ENCODE data around the gene ZNF358. TPM values are rescaled to one million over a fixed set of nuclear protein-coding genes. Genes with fewer than 3 reads are reported as not detected.
A peak's percentile ranks its signal among the peaks of the same experiment; 100 is the strongest.

Gene ZNF358
- total RNA-seq, 2 experiments from 2014 or later: 3.7 to 3.9 TPM

GRCh38 chr19:7500811-7501450, 15.0 kb upstream of the ZNF358 start:
- H3K4me1 Mint-ChIP-seq (ENCODE audit: low read depth): peaks cover 11% of the 10 kb centered on the region
- intact Hi-C loops (cut with micrococcal nuclease): no loop called here
- peak; percentile 67 for DNase-seq
- peaks cover 38% of the 10 kb centered on the region for H3K27me3 Mint-ChIP-seq (ENCODE audit: low read depth)
- H3K36me3 Mint-ChIP-seq (ENCODE audit: low read depth): no peaks in the 10 kb centered on the region
- no peak overlapping the region for H3K27ac Mint-ChIP-seq
- H3K9me3 Mint-ChIP-seq: no peaks in the 10 kb centered on the region
- CTCF ChIA-PET: no interaction called here
- peak overlapping the region; percentile 12 for H3K4me3 Mint-ChIP-seq

- Mint-ChIP-seq H3K9me3 (no peaks in the 10 kb centered on the region), H3K4me3 (no peak overlapping the region), H3K36me3 (ENCODE audit: low read depth) (no peaks in the 10 kb centered on the region), H3K4me1 (ENCODE audit: low read depth) (peaks cover 16% of the 10 kb centered on the region), H3K27me3 (ENCODE audit: low read depth) (peaks cover 40% of the 10 kb centered on the region), H3K27ac (no peak overlapping the region)
- intact Hi-C loops (cut with micrococcal nuclease): no loop called here
- no peak for DNase-seq
- CTCF ChIA-PET: no interaction called here
Measured at GRCh38 chr19:7502552-7502951, 13.4 kb upstream of the ZNF358 start.

- Mint-ChIP-seq H3K4me3 (no peak overlapping the region), H3K27ac (no peak overlapping the region), H3K4me1 (ENCODE audit: low read depth) (peaks cover 16% of the 10 kb centered on the region), H3K27me3 (ENCODE audit: low read depth) (peaks cover 32% of the 10 kb centered on the region), H3K9me3 (no peaks in the 10 kb centered on the region), H3K36me3 (ENCODE audit: low read depth) (no peaks in the 10 kb centered on the region)
- DNase-seq: no peak
- intact Hi-C loops (cut with micrococcal nuclease): no loop called here
- CTCF ChIA-PET: interaction anchor here (0.6 to 0.7 kb wide), 2 partner anchors 202 to 1247 kb away, joined by 3 read pairs; no protein-coding TSS in a partner anchor
Measured at GRCh38 chr19:7504684-7505083, 11.2 kb upstream of the ZNF358 start.

- H3K27me3 Mint-ChIP-seq (ENCODE audit: low read depth): peaks cover 29% of the 10 kb centered on the region
- CTCF ChIA-PET: interaction anchor here (0.7 kb wide), 1 partner anchor 1247 kb away, joined by 3 read pairs; no protein-coding TSS in a partner anchor
Measured at GRCh38 chr19:7505288-7505681, 10.6 kb upstream of the ZNF358 start.

GRCh38 chr19:7505682-7506384, 10.1 kb upstream of the ZNF358 start:
- Mint-ChIP-seq H3K9me3 (no peaks in the 10 kb centered on the region), H3K27me3 (ENCODE audit: low read depth) (peaks cover 29% of the 10 kb centered on the region), H3K4me3 (no peak overlapping the region), H3K27ac (no peak overlapping the region), H3K4me1 (ENCODE audit: low read depth) (peaks cover 16% of the 10 kb centered on the region), H3K36me3 (ENCODE audit: low read depth) (no peaks in the 10 kb centered on the region)
- DNase-seq: peak; percentile 32
- intact Hi-C loops (cut with micrococcal nuclease): no loop called here
- CTCF ChIA-PET: interaction anchor here (0.7 kb wide), 1 partner anchor 350 kb away, joined by 3 read pairs; no protein-coding TSS in a partner anchor

More at GRCh38 chr19:7505288-7505681, 10.6 kb upstream of the ZNF358 start:
- Mint-ChIP-seq H3K9me3 (no peaks in the 10 kb centered on the region), H3K36me3 (ENCODE audit: low read depth) (no peaks in the 10 kb centered on the region), H3K4me1 (ENCODE audit: low read depth) (peaks cover 16% of the 10 kb centered on the region), H3K27ac (no peak overlapping the region), H3K4me3 (no peak overlapping the region)
- DNase-seq: no peak
- intact Hi-C loops (cut with micrococcal nuclease): no loop called here

- Mint-ChIP-seq H3K27ac (no peak overlapping the region), H3K36me3 (ENCODE audit: low read depth) (no peaks in the 10 kb centered on the region), H3K4me3 (no peak overlapping the region), H3K4me1 (ENCODE audit: low read depth) (peaks cover 14% of the 10 kb centered on the region), H3K9me3 (no peaks in the 10 kb centered on the region), H3K27me3 (ENCODE audit: low read depth) (peaks cover 24% of the 10 kb centered on the region)
- CTCF ChIA-PET: interaction anchor here (0.7 kb wide), 1 partner anchor 351 kb away, joined by 3 read pairs; no protein-coding TSS in a partner anchor
- peak; percentile 56 for DNase-seq
- intact Hi-C loops (cut with micrococcal nuclease): no loop called here
Measured at GRCh38 chr19:7506385-7507328, 9.2 kb upstream of the ZNF358 start.

- intact Hi-C loops (cut with micrococcal nuclease): no loop called here
- Mint-ChIP-seq H3K9me3 (no peaks in the 10 kb centered on the region), H3K27me3 (ENCODE audit: low read depth) (peaks cover 18% of the 10 kb centered on the region), H3K4me3 (no peak overlapping the region), H3K27ac (no peak overlapping the region), H3K36me3 (ENCODE audit: low read depth) (no peaks in the 10 kb centered on the region), H3K4me1 (ENCODE audit: low read depth) (peaks cover 14% of the 10 kb centered on the region)
- CTCF ChIA-PET: no interaction called here
- no peak for DNase-seq
Measured at GRCh38 chr19:7507884-7508283, 8.0 kb upstream of the ZNF358 start.

GRCh38 chr19:7509625-7510024, 6.3 kb upstream of the ZNF358 start:
- no peak overlapping the region for H3K27ac Mint-ChIP-seq
- peaks cover 14% of the 10 kb centered on the region for H3K27me3 Mint-ChIP-seq (ENCODE audit: low read depth)
- DNase-seq: peak; percentile 41
- no peak overlapping the region for H3K4me3 Mint-ChIP-seq
- H3K4me1 Mint-ChIP-seq (ENCODE audit: low read depth): peaks cover 14% of the 10 kb centered on the region
- CTCF ChIA-PET: no interaction called here
- H3K9me3 Mint-ChIP-seq: no peaks in the 10 kb centered on the region
- intact Hi-C loops (cut with micrococcal nuclease): no loop called here
- H3K36me3 Mint-ChIP-seq (ENCODE audit: low read depth): no peaks in the 10 kb centered on the region

- CTCF ChIA-PET: no interaction called here
Measured at GRCh38 chr19:7512400-7512851, 3.5 kb upstream of the ZNF358 start.

GRCh38 chr19:7513809-7514642, 1.9 kb upstream of the ZNF358 start:
- Mint-ChIP-seq H3K27me3 (ENCODE audit: low read depth) (no peaks in the 10 kb centered on the region), H3K4me3 (peak overlapping the region; percentile 4), H3K4me1 (ENCODE audit: low read depth) (peaks cover 13% of the 10 kb centered on the region), H3K9me3 (no peaks in the 10 kb centered on the region), H3K27ac (no peak overlapping the region), H3K36me3 (ENCODE audit: low read depth) (no peaks in the 10 kb centered on the region)
- CTCF ChIA-PET: interaction anchor here (1.2 kb wide), 1 partner anchor 16 kb away, joined by 3 read pairs; a partner anchor contains a TSS
- intact Hi-C loops (cut with micrococcal nuclease): no loop called here
- DNase-seq: no peak

More at GRCh38 chr19:7512400-7512851, 3.5 kb upstream of the ZNF358 start:
- no peak for DNase-seq
- H3K9me3 Mint-ChIP-seq: no peaks in the 10 kb centered on the region
- H3K4me3 Mint-ChIP-seq: no peak overlapping the region
- no peaks in the 10 kb centered on the region for H3K36me3 Mint-ChIP-seq (ENCODE audit: low read depth)
- no peak overlapping the region for H3K27ac Mint-ChIP-seq
- peaks cover 11% of the 10 kb centered on the region for H3K4me1 Mint-ChIP-seq (ENCODE audit: low read depth)
- intact Hi-C loops (cut with micrococcal nuclease): no loop called here
- H3K27me3 Mint-ChIP-seq (ENCODE audit: low read depth): no peaks in the 10 kb centered on the region

GRCh38 chr19:7515110-7515644, 726 bp upstream of the ZNF358 start:
- Mint-ChIP-seq H3K27ac (no peak overlapping the region), H3K4me1 (ENCODE audit: low read depth) (peaks cover 13% of the 10 kb centered on the region), H3K36me3 (ENCODE audit: low read depth) (no peaks in the 10 kb centered on the region), H3K9me3 (no peaks in the 10 kb centered on the region), H3K4me3 (peak overlapping the region; percentile 69), H3K27me3 (ENCODE audit: low read depth) (no peaks in the 10 kb centered on the region)
- no peak for DNase-seq
- CTCF ChIA-PET: no interaction called here
- intact Hi-C loops (cut with micrococcal nuclease): no loop called here

Data from activated naive CD4-positive, alpha-beta T cell treated with anti-CD3 and anti-CD28 coated beads for 36 hours (primary cell).